BJ (cell line): Measurements from ENCODE around the gene PTPRM. TPM values are rescaled to one million over a fixed set of nuclear protein-coding genes. Genes with fewer than 3 reads are reported as not detected.
A peak's percentile ranks its signal among the peaks of the same experiment; 100 is the strongest.

Experiments
- CTCF ChIA-PET: fragments of 350-600 bp; formaldehyde crosslinking; extraction: SDS; loops from one replicate; lab custom pipeline; 2021; ENCODE audit warnings: antibody characterized with exemption, inconsistent platforms; lab: Yijun Ruan, JAX
- POLR2A ChIA-PET: fragments of 300-600 bp; sonication (Branson Sonifier 250); formaldehyde crosslinking; extraction: SDS; loops from one replicate; lab custom pipeline; 2021; ENCODE audit warnings: antibody characterized with exemption; lab: Charles Lee
- DNase-seq: peaks from one replicate; pipeline ENCODE4 v3.0.0-alpha.2; 2011; ENCODE audit warnings: low read depth
- H3K27me3 ChIP-seq: 2 replicates; pipeline ENCODE4 v1.6.0; 2011; ENCODE audit warnings: low read length; ENCODE audit not compliant: control insufficient read depth, insufficient read depth
- H3K36me3 ChIP-seq: 2 replicates; pipeline ENCODE4 v1.5.1; 2011; ENCODE audit warnings: low read length; ENCODE audit not compliant: control insufficient read depth, insufficient read depth
- H3K4me3 ChIP-seq: 2 replicates; pipeline ENCODE4 v1.5.1; 2011; ENCODE audit warnings: low read depth, mild to moderate bottlenecking, control low read depth, low read length
- CTCF ChIP-seq: IDR thresholded peaks from 2 replicates; pipeline ENCODE4 v1.5.1; 2011; ENCODE audit warnings: low read depth, mild to moderate bottlenecking, control low read depth, inconsistent platforms, low read length, moderate library complexity; ENCODE audit not compliant: insufficient read depth
- polyA plus RNA-seq: library from polyadenylated mRNA; depleted of rRNA; stranded (reverse); fragments of >200 nt; gene quantifications from 2 replicates; pipeline ENCODE4 v1.2.3, GENCODE V29; 2011

The PTPRM gene
- polyA plus RNA-seq, 1 experiment = 149 TPM

GRCh38 chr18:7899078-7899477, 332.0 kb downstream of the PTPRM start:
- Histone ChIP-seq H3K4me3 (no peak overlapping the region), H3K27me3 (no peaks in the 10 kb centered on the region), H3K36me3 (no peaks in the 10 kb centered on the region)
- ChIA-PET CTCF (no interaction called here), POLR2A (no interaction called here)
- TF ChIP-seq CTCF = no peak
- no peak for DNase-seq

- H3K27me3 ChIP-seq = no peaks in the 10 kb centered on the region
- ChIA-PET CTCF (no interaction called here), POLR2A (no interaction called here)
- no peaks in the 10 kb centered on the region for H3K36me3 ChIP-seq
- TF ChIP-seq CTCF = no peak
- no peak for DNase-seq
- no peak overlapping the region for H3K4me3 ChIP-seq
These were observed 333.0 kb downstream of the PTPRM start for GRCh38 chr18:7900091-7900490.

- Histone ChIP-seq H3K36me3 (no peaks in the 10 kb centered on the region), H3K4me3 (no peak overlapping the region), H3K27me3 (no peaks in the 10 kb centered on the region)
- no peak for DNase-seq
- TF ChIP-seq CTCF = no peak
- POLR2A ChIA-PET = interaction anchor here (0.6 kb wide), 1 partner anchor 25 kb away, joined by 3 read pairs; no protein-coding TSS in a partner anchor
- CTCF ChIA-PET = interaction anchor here (0.9 to 1.8 kb wide), 3 partner anchors 15 to 334 kb away, joined by 3 to 6 read pairs (median 3); partner anchors contain the start of gene PTPRM
These were observed 334.5 kb downstream of the PTPRM start for GRCh38 chr18:7901657-7902056.

- Histone ChIP-seq H3K36me3 (no peaks in the 10 kb centered on the region), H3K27me3 (no peaks in the 10 kb centered on the region), H3K4me3 (no peak overlapping the region)
- ChIA-PET CTCF (interaction anchor here (0.9 to 1.8 kb wide), 3 partner anchors 15 to 335 kb away, joined by 3 to 6 read pairs (median 3); partner anchors contain the start of gene PTPRM), POLR2A (no interaction called here)
- DNase-seq = no peak
- TF ChIP-seq CTCF = no peak
These were observed 335.3 kb downstream of the PTPRM start for GRCh38 chr18:7902399-7902839.

- CTCF ChIA-PET = no interaction called here
- Histone ChIP-seq H3K4me3 (no peak overlapping the region), H3K36me3 (no peaks in the 10 kb centered on the region), H3K27me3 (no peaks in the 10 kb centered on the region)
- peak; percentile 61 for DNase-seq
- no peak for TF ChIP-seq CTCF
- POLR2A ChIA-PET = no interaction called here
These were observed 337.4 kb downstream of the PTPRM start for GRCh38 chr18:7904529-7904928.
